Measurements from ENCODE around the gene EPN2. TPM values are rescaled to one million over a fixed set of nuclear protein-coding genes. Genes with fewer than 3 reads are reported as not detected.

EPN2 gene
- total RNA-seq, 8 experiments from 2014 or later, result 18.0 to 32.3 (median 20.7) TPM

DNA sequence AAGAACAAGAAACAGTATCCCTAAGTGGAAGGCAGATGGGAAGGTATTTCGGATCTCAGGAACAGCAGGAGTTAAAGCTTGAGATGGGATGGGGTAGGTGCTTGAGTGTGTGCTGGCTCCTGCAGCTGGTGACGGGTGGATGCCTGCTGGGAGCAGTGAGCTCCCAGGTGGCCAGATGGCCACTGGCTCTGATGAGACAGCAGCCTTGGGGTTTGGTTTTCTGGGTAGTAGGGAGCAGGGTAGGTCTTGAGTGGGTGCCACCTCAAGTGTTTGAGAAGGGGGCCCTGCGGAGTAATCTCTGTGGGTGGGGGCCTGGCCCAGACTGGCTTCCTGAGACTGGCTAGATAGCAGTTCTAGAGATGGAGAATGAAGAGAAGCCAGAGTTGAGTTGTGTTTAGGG lies 10.3 kb downstream of the EPN2 start:
- peaks cover 18 to 21% of the 10 kb centered on the region in 2 donors for H3K4me1 ChIP-seq (replicated peaks in 1 of 2)
- WGBS, 10 experiments, result 80 to 100% (median 92%) methylated on average over 1 to 2 of the region's 3 CpGs; no CpG with 5 or more reads in 3 of the 10 experiments
- in situ Hi-C loops (cut with MboI; ENCODE audit: low pct_unique_long_range_greater_than_20kb in 2 of 9, low sequenced_read_pairs in 9 of 9, unreplicated experiment in 9 of 9), result no loop called here
- no peak overlapping the region for H3K27ac ChIP-seq
- ATAC-seq (replicated peaks in 6 of 8), result peak in 2 of 8 experiments; percentile 8 to 19
- H3K4me3 ChIP-seq, result no peak overlapping the region

GRCh38 chr17:19248151-19248927 lies 11.2 kb downstream of the EPN2 start:
- ATAC-seq (replicated peaks in 6 of 8), result peak in 3 of 8 experiments; percentile 23 to 68 (median 62)
- Histone ChIP-seq H3K4me1 (replicated peaks in 1 of 2) (peaks cover 14 to 15% of the 10 kb centered on the region in 2 donors), H3K27ac (no peak overlapping the region), H3K4me3 (no peak overlapping the region)
- in situ Hi-C loops (cut with MboI; ENCODE audit: low pct_unique_long_range_greater_than_20kb in 2 of 9, low sequenced_read_pairs in 9 of 9, unreplicated experiment in 9 of 9), result no loop called here
- 7 to 100% (median 86%) methylated on average over 1 to 4 of the region's 4 CpGs; no CpG with 5 or more reads in 1 of the 10 experiments for WGBS, 10 experiments

DNA sequence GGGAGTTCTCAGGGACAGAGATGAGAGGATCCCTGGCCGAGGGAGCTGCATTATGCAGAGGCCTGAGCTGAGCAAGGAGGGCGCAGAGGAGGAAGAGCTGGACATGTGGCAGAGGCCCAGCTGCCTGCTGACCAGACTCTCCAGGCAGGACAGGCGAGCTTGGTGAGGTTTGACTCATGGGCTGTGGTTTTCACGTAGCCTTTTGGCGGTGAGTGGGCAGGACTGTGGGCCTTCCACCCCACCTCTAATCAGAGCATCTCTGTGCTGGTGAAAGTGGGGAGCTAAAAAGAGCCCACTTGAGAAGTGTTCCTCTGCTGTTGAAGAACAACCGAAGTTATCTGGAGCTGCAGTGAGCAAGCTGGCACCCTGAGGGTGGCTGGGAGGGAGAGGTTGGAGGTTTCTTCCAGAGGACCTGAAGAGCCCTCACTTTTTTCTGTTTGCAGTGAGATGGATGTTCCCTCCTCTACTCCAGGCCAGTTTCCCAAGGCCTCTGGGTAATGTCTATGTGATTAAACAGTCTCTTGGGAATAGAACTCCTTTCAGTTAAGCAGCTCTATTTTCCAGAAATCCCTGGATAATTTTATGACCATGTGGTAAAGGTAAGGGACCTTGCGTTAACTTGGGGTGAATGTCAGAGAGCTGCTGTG lies 11.9 kb downstream of the EPN2 start:
- Histone ChIP-seq H3K27ac (no peak overlapping the region), H3K4me1 (replicated peaks in 1 of 2) (peaks cover 14 to 15% of the 10 kb centered on the region in 2 donors), H3K4me3 (no peak overlapping the region)
- in situ Hi-C loops (cut with MboI; ENCODE audit: low pct_unique_long_range_greater_than_20kb in 2 of 9, low sequenced_read_pairs in 9 of 9, unreplicated experiment in 9 of 9), result no loop called here
- WGBS, 10 experiments, result 40 to 100% (median 80%) methylated on average over 1 to 5 of the region's 7 CpGs; no CpG with 5 or more reads in 3 of the 10 experiments
- peak; percentile 38 to 93 (median 85) for ATAC-seq (replicated peaks in 6 of 8)

DNA sequence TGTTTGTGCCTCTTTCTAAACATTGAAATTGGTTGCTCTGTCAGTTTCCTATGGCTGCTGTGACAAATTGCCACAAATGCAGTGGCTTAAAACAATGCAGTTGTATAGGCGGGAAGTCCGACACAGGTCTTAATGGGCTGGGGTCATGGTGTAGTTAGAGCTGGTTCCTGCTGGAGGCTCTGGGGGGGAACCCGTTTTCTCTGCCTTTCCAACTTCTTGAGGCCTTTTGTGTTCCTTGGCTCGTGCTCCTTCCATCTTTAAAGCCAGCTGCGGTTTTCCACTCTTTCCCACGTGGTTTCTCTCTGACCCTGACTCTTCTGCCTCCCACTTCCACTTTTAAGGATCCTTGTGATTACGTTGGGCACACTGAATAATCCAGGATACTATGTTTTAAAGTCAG lies 12.5 kb downstream of the EPN2 start:
- in situ Hi-C loops (cut with MboI; ENCODE audit: low pct_unique_long_range_greater_than_20kb in 2 of 9, low sequenced_read_pairs in 9 of 9, unreplicated experiment in 9 of 9), result loop anchor here in 1 of 9 experiments (25.0 kb wide), 1 partner anchor 188 kb away; no protein-coding TSS in a partner anchor
- H3K27ac ChIP-seq, result peak overlapping the region in 1 of 2 donors; percentile 8
- 20 to 100% (median 73%) methylated on average over 1 to 7 of the region's 7 CpGs; no CpG with 5 or more reads in 2 of the 10 experiments for WGBS, 10 experiments
- ATAC-seq (replicated peaks in 6 of 8), result peak in 4 of 8 experiments; percentile 37 to 67 (median 50)
- no peak overlapping the region for H3K4me3 ChIP-seq
- H3K4me1 ChIP-seq (replicated peaks in 1 of 2), result peaks cover 14 to 15% of the 10 kb centered on the region in 2 donors

- no peak overlapping the region for H3K4me3 ChIP-seq
- peak in 4 of 8 experiments; percentile 24 to 82 (median 50) for ATAC-seq (replicated peaks in 6 of 8)
- no peak overlapping the region for H3K27ac ChIP-seq
- WGBS, 10 experiments, result 0 to 100% (median 100%) methylated on average over 1 to 3 of the region's 4 CpGs; no CpG with 5 or more reads in 3 of the 10 experiments
- H3K4me1 ChIP-seq (replicated peaks in 1 of 2), result peaks cover 14 to 15% of the 10 kb centered on the region in 2 donors
- in situ Hi-C loops (cut with MboI; ENCODE audit: low pct_unique_long_range_greater_than_20kb in 2 of 9, low sequenced_read_pairs in 9 of 9, unreplicated experiment in 9 of 9), result loop anchor here in 1 of 9 experiments (25.0 kb wide), 1 partner anchor 187 kb away; no protein-coding TSS in a partner anchor
These were observed 13.4 kb downstream of the EPN2 start for GRCh38 chr17:19250421-19251173.

- no peak overlapping the region for H3K4me3 ChIP-seq
- WGBS, 10 experiments, result 88 to 100% (median 95%) methylated on average over 1 of the region's 1 CpG; no CpG with 5 or more reads in 2 of the 10 experiments
- H3K27ac ChIP-seq, result no peak overlapping the region
- H3K4me1 ChIP-seq (replicated peaks in 1 of 2), result peaks cover 14 to 15% of the 10 kb centered on the region in 2 donors
- in situ Hi-C loops (cut with MboI; ENCODE audit: low pct_unique_long_range_greater_than_20kb in 2 of 9, low sequenced_read_pairs in 9 of 9, unreplicated experiment in 9 of 9), result loop anchor here in 1 of 9 experiments (25.0 kb wide), 1 partner anchor 184 kb away; no protein-coding TSS in a partner anchor
- ATAC-seq (replicated peaks in 6 of 8), result no peak
These were observed 15.9 kb downstream of the EPN2 start for GRCh38 chr17:19253112-19253511.

GRCh38 chr17:19254651-19255050 lies 17.5 kb downstream of the EPN2 start:
- Histone ChIP-seq H3K4me3 (no peak overlapping the region), H3K27ac (no peak overlapping the region), H3K4me1 (replicated peaks in 1 of 2) (peaks cover 4% of the 10 kb centered on the region in 2 donors)
- in situ Hi-C loops (cut with MboI; ENCODE audit: low pct_unique_long_range_greater_than_20kb in 2 of 9, low sequenced_read_pairs in 9 of 9, unreplicated experiment in 9 of 9), result loop anchor here in 1 of 9 experiments (25.0 kb wide), 1 partner anchor 183 kb away; no protein-coding TSS in a partner anchor
- peak in 1 of 8 experiments; percentile 34 for ATAC-seq (replicated peaks in 6 of 8)
- WGBS, 10 experiments, result 63 to 100% (median 83%) methylated on average over 1 to 2 of the region's 2 CpGs; no CpG with 5 or more reads in 5 of the 10 experiments

- in situ Hi-C loops (cut with MboI; ENCODE audit: low pct_unique_long_range_greater_than_20kb in 2 of 9, low sequenced_read_pairs in 9 of 9, unreplicated experiment in 9 of 9), result loop anchor here in 1 of 9 experiments (25.0 kb wide), 1 partner anchor 182 kb away; no protein-coding TSS in a partner anchor
- Histone ChIP-seq H3K4me3 (no peak overlapping the region), H3K27ac (no peak overlapping the region), H3K4me1 (replicated peaks in 1 of 2) (no peaks in the 10 kb centered on the region)
- ATAC-seq (replicated peaks in 6 of 8), result no peak
These were observed 18.1 kb downstream of the EPN2 start for GRCh38 chr17:19255279-19255678.

- in situ Hi-C loops (cut with MboI; ENCODE audit: low pct_unique_long_range_greater_than_20kb in 2 of 9, low sequenced_read_pairs in 9 of 9, unreplicated experiment in 9 of 9), result loop anchor here in 1 of 9 experiments (25.0 kb wide), 1 partner anchor 179 kb away; no protein-coding TSS in a partner anchor
- 80 to 100% (median 89%) methylated on average over 2 to 5 of the region's 9 CpGs; no CpG with 5 or more reads in 5 of the 10 experiments for WGBS, 10 experiments
- Histone ChIP-seq H3K27ac (no peak overlapping the region), H3K4me1 (replicated peaks in 1 of 2) (peaks cover 0 to under 1% of the 10 kb centered on the region in 2 donors), H3K4me3 (no peak overlapping the region)
- ATAC-seq (replicated peaks in 6 of 8), result no peak
These were observed 21.2 kb downstream of the EPN2 start for GRCh38 chr17:19258371-19258770.

DNA sequence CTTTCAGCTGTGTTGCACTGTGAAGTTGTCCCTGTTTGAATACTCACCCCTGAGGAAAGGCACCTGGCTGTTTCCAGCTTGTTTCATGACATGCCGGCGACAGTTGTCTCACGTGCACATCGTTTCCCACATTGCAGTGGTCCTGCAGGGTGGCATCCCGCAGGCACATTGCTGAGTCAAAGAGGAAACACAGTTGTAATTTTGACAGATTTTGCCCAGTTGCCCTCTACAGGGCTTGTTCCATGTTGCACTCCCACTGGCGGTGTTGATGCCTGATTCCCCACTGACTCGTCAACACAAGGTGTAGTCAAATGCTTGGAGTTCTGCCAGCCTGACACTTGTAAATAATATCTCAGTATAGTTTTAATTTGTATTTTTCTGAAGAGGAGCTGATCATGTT lies 23.8 kb downstream of the EPN2 start:
- Histone ChIP-seq H3K4me1 (replicated peaks in 1 of 2) (peaks cover 0 to 4% of the 10 kb centered on the region in 2 donors), H3K27ac (no peak overlapping the region), H3K4me3 (no peak overlapping the region)
- peak in 1 of 8 experiments; percentile 28 for ATAC-seq (replicated peaks in 6 of 8)
- in situ Hi-C loops (cut with MboI; ENCODE audit: low pct_unique_long_range_greater_than_20kb in 2 of 9, low sequenced_read_pairs in 9 of 9, unreplicated experiment in 9 of 9), result loop anchor here in 1 of 9 experiments (25.0 kb wide), 1 partner anchor 176 kb away; no protein-coding TSS in a partner anchor
- 63 to 100% (median 90%) methylated on average over 1 to 5 of the region's 7 CpGs; no CpG with 5 or more reads in 5 of the 10 experiments for WGBS, 10 experiments

DNA sequence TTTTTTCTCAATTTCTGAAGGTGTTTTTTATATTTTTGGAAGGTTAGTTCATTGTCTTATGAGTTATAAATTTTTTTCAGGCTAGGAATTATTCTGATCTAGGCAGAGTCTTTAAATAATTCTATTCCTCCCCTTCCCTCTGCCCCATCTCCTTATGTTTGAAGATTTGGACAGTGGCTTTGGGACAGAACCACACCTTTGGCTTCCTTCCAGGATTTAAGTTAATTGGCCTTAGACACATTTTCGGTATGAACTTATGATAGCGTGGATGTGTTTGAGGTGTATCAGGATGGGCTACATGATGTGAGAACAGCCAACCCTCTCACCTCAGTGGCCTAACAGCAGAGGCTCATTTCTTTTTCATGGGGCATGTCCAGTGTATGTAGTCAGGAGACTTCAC lies 24.3 kb downstream of the EPN2 start:
- in situ Hi-C loops (cut with MboI; ENCODE audit: low pct_unique_long_range_greater_than_20kb in 2 of 9, low sequenced_read_pairs in 9 of 9, unreplicated experiment in 9 of 9), result loop anchor here in 1 of 9 experiments (25.0 kb wide), 1 partner anchor 176 kb away; no protein-coding TSS in a partner anchor
- ATAC-seq (replicated peaks in 6 of 8), result no peak
- Histone ChIP-seq H3K27ac (no peak overlapping the region), H3K4me1 (replicated peaks in 1 of 2) (peaks cover 0 to 4% of the 10 kb centered on the region in 2 donors), H3K4me3 (no peak overlapping the region)
- 57 to 100% (median 86%) methylated on average over 1 to 2 of the region's 2 CpGs; no CpG with 5 or more reads in 5 of the 10 experiments for WGBS, 10 experiments
